ENCODE measurements around the gene METTL25B.

METTL25B gene

DNA sequence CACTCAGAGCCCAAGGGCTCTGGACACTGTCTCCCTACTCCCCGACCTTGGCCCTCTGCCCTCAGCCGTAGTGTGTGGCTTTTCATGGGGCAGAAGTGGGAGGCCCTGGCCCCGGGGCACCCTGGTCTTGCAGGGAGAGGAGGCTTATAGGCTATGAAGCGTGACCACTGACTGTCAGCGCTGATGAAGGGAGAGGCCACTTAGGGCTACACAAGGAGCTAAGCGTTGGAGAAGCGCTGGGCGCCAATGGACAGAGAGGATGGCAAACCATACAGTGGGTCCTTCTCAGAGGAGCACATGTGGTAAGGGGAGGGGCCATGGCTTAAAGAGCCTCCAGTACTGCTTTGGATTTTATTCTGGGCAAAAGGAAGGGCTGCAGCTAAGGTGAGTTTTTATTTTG lies 30.8 kb upstream of the METTL25B start:
- Histone ChIP-seq H3K23ac (ENCODE audit: low read length) (no peak overlapping the region), H3K27ac (ENCODE audit: low read depth, low read length) (no peak overlapping the region), H2BK120ac (ENCODE audit: low read depth, low read length) (no peak overlapping the region), H3K4me3 (ENCODE audit: low read length) (no peak overlapping the region), H2BK15ac (replicated peaks; ENCODE audit: low read depth) (no peak overlapping the region), H3K79me1 (ENCODE audit: low read length) (no peaks in the 10 kb centered on the region), H2BK5ac (ENCODE audit: low read length) (no peak overlapping the region), H3K4me2 (ENCODE audit: low read length) (no peak overlapping the region), H3K79me2 (ENCODE audit: control insufficient read depth, insufficient read depth, low read length) (no peaks in the 10 kb centered on the region), H4K5ac (ENCODE audit: low read length) (no peak overlapping the region), H3K56ac (ENCODE audit: low read length) (no peak overlapping the region), H3K9ac (ENCODE audit: low read length) (no peak overlapping the region), H3K27me3 (ENCODE audit: insufficient read depth, low read length, poor library complexity) (no peaks in the 10 kb centered on the region), H3K36me3 (ENCODE audit: control insufficient read depth, insufficient read depth, low read length) (peaks cover 5% of the 10 kb centered on the region), H3K18ac (ENCODE audit: low read length) (no peak overlapping the region), H2AK5ac (ENCODE audit: low read length) (no peak overlapping the region), H3K4me1 (ENCODE audit: control insufficient read depth, low read depth, low read length) (peaks cover 13% of the 10 kb centered on the region), H4K8ac (ENCODE audit: low read depth, low read length) (no peak overlapping the region), H3K4ac (ENCODE audit: low read depth, low read length) (no peak overlapping the region)
- WGBS (ENCODE audit: extremely low coverage, insufficient coverage, low lambda C conversion rate): no CpG with 5 or more reads among the region's 8 CpGs
- no peak for DNase-seq

DNA sequence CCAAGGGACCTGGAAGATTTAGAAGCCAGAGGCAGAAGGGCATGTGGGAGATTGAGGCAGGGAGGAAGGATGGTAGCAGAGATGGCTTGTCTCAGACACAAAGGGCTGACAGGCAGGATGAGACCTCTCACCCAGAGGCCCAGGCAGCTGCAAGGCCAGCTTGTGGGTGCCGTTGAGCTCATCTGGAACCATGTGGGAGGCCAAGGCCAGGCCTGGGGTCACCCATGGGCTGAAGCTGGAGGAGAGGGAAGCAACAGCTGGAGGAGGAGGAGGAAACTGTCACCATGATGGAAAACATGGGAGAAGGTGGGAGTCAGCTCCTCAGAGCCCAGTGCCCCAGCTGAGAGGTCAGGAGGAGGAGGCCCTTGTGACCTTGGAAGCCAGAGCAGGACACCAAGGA lies 29.3 kb upstream of the METTL25B start:
- Histone ChIP-seq H3K27me3 (ENCODE audit: insufficient read depth, low read length, poor library complexity) (no peaks in the 10 kb centered on the region), H3K4ac (ENCODE audit: low read depth, low read length) (no peak overlapping the region), H3K27ac (ENCODE audit: low read depth, low read length) (no peak overlapping the region), H3K56ac (ENCODE audit: low read length) (no peak overlapping the region), H2BK120ac (ENCODE audit: low read depth, low read length) (no peak overlapping the region), H2BK5ac (ENCODE audit: low read length) (no peak overlapping the region), H4K8ac (ENCODE audit: low read depth, low read length) (no peak overlapping the region), H3K23ac (ENCODE audit: low read length) (no peak overlapping the region), H3K18ac (ENCODE audit: low read length) (no peak overlapping the region), H3K36me3 (ENCODE audit: control insufficient read depth, insufficient read depth, low read length) (peaks cover 5% of the 10 kb centered on the region), H3K9ac (ENCODE audit: low read length) (no peak overlapping the region), H3K79me1 (ENCODE audit: low read length) (peaks cover 2% of the 10 kb centered on the region), H3K4me2 (ENCODE audit: low read length) (no peak overlapping the region), H3K4me3 (ENCODE audit: low read length) (no peak overlapping the region), H3K4me1 (ENCODE audit: control insufficient read depth, low read depth, low read length) (peaks cover 11% of the 10 kb centered on the region), H2AK5ac (ENCODE audit: low read length) (no peak overlapping the region), H3K79me2 (ENCODE audit: control insufficient read depth, insufficient read depth, low read length) (peaks cover 2% of the 10 kb centered on the region), H4K5ac (ENCODE audit: low read length) (no peak overlapping the region), H2BK15ac (replicated peaks; ENCODE audit: low read depth) (no peak overlapping the region)
- no peak for DNase-seq
- no CpG with 5 or more reads among the region's 1 CpG for WGBS (ENCODE audit: extremely low coverage, insufficient coverage, low lambda C conversion rate)

DNA sequence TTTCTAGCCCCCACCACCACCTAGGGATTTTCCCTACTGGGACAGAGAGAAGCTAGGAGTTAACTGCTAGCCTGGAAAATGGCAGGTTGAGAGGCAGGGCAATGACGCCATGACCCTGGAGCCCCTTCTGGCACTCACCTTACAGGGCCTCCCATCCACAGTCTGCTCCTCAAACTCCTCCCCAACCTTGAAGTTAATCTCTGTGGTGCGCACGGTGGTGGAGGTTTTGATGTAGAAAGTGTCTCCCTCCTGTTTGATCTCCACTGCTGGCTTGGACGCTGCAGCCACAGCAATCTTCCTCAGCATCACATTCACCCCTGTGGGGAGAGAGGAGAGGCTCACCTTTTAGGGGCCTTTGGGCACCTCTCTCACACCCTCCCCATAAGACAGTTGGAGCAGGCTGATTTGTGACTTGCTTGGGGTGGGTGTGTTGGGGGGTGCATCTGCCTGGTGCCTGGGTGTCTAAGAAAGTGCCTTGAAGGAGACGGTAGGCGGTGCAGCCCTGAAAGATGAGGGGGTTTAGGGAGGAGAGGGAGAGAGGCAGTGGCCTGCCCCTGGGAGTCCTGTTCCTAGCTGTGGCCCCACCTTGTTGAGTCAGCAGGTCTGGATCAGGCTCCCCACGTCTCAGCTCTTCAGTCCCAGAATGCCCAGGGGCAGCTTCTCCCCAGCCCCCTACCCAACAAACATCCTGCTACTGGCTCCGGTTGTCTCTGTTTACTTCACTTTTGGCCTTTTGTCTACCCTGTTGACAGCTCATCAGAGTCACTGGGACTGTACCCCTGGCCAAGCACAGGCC lies 27.3 kb upstream of the METTL25B start:
- WGBS (ENCODE audit: extremely low coverage, insufficient coverage, low lambda C conversion rate): no CpG with 5 or more reads among the region's 8 CpGs
- no peak overlapping the region for H3K27ac ChIP-seq (ENCODE audit: low read depth, low read length)
- H4K5ac ChIP-seq (ENCODE audit: low read length): no peak overlapping the region
- no peak overlapping the region for H3K18ac ChIP-seq (ENCODE audit: low read length)
- no peak overlapping the region for H3K56ac ChIP-seq (ENCODE audit: low read length)
- no peak overlapping the region for H3K4ac ChIP-seq (ENCODE audit: low read depth, low read length)
- H3K27me3 ChIP-seq (ENCODE audit: insufficient read depth, low read length, poor library complexity): no peaks in the 10 kb centered on the region
- H3K4me1 ChIP-seq (ENCODE audit: control insufficient read depth, low read depth, low read length): peaks cover 12% of the 10 kb centered on the region
- H4K8ac ChIP-seq (ENCODE audit: low read depth, low read length): no peak overlapping the region
- no peak overlapping the region for H3K4me2 ChIP-seq (ENCODE audit: low read length)
- peaks cover 3% of the 10 kb centered on the region for H3K79me2 ChIP-seq (ENCODE audit: control insufficient read depth, insufficient read depth, low read length)
- DNase-seq: no peak
- H3K23ac ChIP-seq (ENCODE audit: low read length): no peak overlapping the region
- peaks cover 5% of the 10 kb centered on the region for H3K36me3 ChIP-seq (ENCODE audit: control insufficient read depth, insufficient read depth, low read length)
- H2BK5ac ChIP-seq (ENCODE audit: low read length): no peak overlapping the region
- no peak overlapping the region for H2AK5ac ChIP-seq (ENCODE audit: low read length)
- H2BK15ac ChIP-seq (replicated peaks; ENCODE audit: low read depth): no peak overlapping the region
- H3K4me3 ChIP-seq (ENCODE audit: low read length): no peak overlapping the region
- H3K9ac ChIP-seq (ENCODE audit: low read length): no peak overlapping the region
- peaks cover 2% of the 10 kb centered on the region for H3K79me1 ChIP-seq (ENCODE audit: low read length)
- H2BK120ac ChIP-seq (ENCODE audit: low read depth, low read length): no peak overlapping the region

DNA sequence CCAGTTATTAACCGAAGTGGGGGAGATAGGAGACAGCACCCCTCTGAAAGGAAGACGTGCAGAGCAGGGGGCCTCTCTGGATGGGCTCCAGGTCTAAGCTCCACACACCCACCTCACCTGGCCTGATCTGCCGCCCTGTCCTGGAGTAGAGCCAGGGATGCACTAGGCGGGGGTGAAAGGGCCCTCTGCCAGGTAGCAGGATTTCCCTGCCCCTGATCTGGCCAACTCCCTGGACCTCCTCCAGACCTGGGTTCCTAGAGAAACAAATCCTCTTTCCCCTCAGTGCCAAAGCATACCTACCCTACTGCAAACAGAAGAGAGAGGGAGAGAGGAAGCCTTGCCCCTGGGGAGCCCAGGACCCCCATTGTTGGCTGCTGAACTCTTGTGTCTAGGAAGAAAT lies 24.9 kb upstream of the METTL25B start:
- DNase-seq: no peak
- peak overlapping the region; percentile 7 for H3K4me2 ChIP-seq (ENCODE audit: low read length)
- H3K23ac ChIP-seq (ENCODE audit: low read length): no peak overlapping the region
- H3K4me1 ChIP-seq (ENCODE audit: control insufficient read depth, low read depth, low read length): peaks cover 23% of the 10 kb centered on the region
- no peaks in the 10 kb centered on the region for H3K27me3 ChIP-seq (ENCODE audit: insufficient read depth, low read length, poor library complexity)
- H2AK5ac ChIP-seq (ENCODE audit: low read length): no peak overlapping the region
- H2BK5ac ChIP-seq (ENCODE audit: low read length): no peak overlapping the region
- H3K4ac ChIP-seq (ENCODE audit: low read depth, low read length): no peak overlapping the region
- H4K8ac ChIP-seq (ENCODE audit: low read depth, low read length): no peak overlapping the region
- peaks cover 5% of the 10 kb centered on the region for H3K36me3 ChIP-seq (ENCODE audit: control insufficient read depth, insufficient read depth, low read length)
- H4K5ac ChIP-seq (ENCODE audit: low read length): no peak overlapping the region
- peaks cover 3% of the 10 kb centered on the region for H3K79me2 ChIP-seq (ENCODE audit: control insufficient read depth, insufficient read depth, low read length)
- H2BK15ac ChIP-seq (replicated peaks; ENCODE audit: low read depth): no peak overlapping the region
- H2BK120ac ChIP-seq (ENCODE audit: low read depth, low read length): no peak overlapping the region
- H3K27ac ChIP-seq (ENCODE audit: low read depth, low read length): no peak overlapping the region
- peaks cover 2% of the 10 kb centered on the region for H3K79me1 ChIP-seq (ENCODE audit: low read length)
- no peak overlapping the region for H3K4me3 ChIP-seq (ENCODE audit: low read length)
- no CpG with 5 or more reads among the region's 4 CpGs for WGBS (ENCODE audit: extremely low coverage, insufficient coverage, low lambda C conversion rate)
- H3K9ac ChIP-seq (ENCODE audit: low read length): peak overlapping the region; percentile 60
- H3K18ac ChIP-seq (ENCODE audit: low read length): no peak overlapping the region
- H3K56ac ChIP-seq (ENCODE audit: low read length): peak overlapping the region; percentile 53

GRCh38 chr1:156703741-156704140 lies 24.5 kb upstream of the METTL25B start:
- no peak overlapping the region for H4K8ac ChIP-seq (ENCODE audit: low read depth, low read length)
- no peak overlapping the region for H2BK15ac ChIP-seq (replicated peaks; ENCODE audit: low read depth)
- no peak overlapping the region for H3K4ac ChIP-seq (ENCODE audit: low read depth, low read length)
- no peak overlapping the region for H3K4me3 ChIP-seq (ENCODE audit: low read length)
- H3K27me3 ChIP-seq (ENCODE audit: insufficient read depth, low read length, poor library complexity): no peaks in the 10 kb centered on the region
- no peak overlapping the region for H2AK5ac ChIP-seq (ENCODE audit: low read length)
- no peak overlapping the region for H3K27ac ChIP-seq (ENCODE audit: low read depth, low read length)
- H3K56ac ChIP-seq (ENCODE audit: low read length): peak overlapping the region; percentile 53
- H3K36me3 ChIP-seq (ENCODE audit: control insufficient read depth, insufficient read depth, low read length): peaks cover 5% of the 10 kb centered on the region
- no peak overlapping the region for H2BK120ac ChIP-seq (ENCODE audit: low read depth, low read length)
- peak overlapping the region; percentile 7 for H3K4me2 ChIP-seq (ENCODE audit: low read length)
- peaks cover 26% of the 10 kb centered on the region for H3K4me1 ChIP-seq (ENCODE audit: control insufficient read depth, low read depth, low read length)
- no peak overlapping the region for H3K18ac ChIP-seq (ENCODE audit: low read length)
- peak; percentile 70 for DNase-seq
- H3K23ac ChIP-seq (ENCODE audit: low read length): no peak overlapping the region
- peaks cover 2% of the 10 kb centered on the region for H3K79me1 ChIP-seq (ENCODE audit: low read length)
- no CpG with 5 or more reads among the region's 4 CpGs for WGBS (ENCODE audit: extremely low coverage, insufficient coverage, low lambda C conversion rate)
- no peak overlapping the region for H4K5ac ChIP-seq (ENCODE audit: low read length)
- peaks cover 3% of the 10 kb centered on the region for H3K79me2 ChIP-seq (ENCODE audit: control insufficient read depth, insufficient read depth, low read length)
- peak overlapping the region; percentile 60 for H3K9ac ChIP-seq (ENCODE audit: low read length)
- H2BK5ac ChIP-seq (ENCODE audit: low read length): no peak overlapping the region
